ENCODE results near the gene CDH12.
"Not testable (repeated sequence)": the region's sequence is repeated elsewhere in the genome, so short reads cannot be mapped to it uniquely, and the experiment has no call there.

The CDH12 gene

DNA sequence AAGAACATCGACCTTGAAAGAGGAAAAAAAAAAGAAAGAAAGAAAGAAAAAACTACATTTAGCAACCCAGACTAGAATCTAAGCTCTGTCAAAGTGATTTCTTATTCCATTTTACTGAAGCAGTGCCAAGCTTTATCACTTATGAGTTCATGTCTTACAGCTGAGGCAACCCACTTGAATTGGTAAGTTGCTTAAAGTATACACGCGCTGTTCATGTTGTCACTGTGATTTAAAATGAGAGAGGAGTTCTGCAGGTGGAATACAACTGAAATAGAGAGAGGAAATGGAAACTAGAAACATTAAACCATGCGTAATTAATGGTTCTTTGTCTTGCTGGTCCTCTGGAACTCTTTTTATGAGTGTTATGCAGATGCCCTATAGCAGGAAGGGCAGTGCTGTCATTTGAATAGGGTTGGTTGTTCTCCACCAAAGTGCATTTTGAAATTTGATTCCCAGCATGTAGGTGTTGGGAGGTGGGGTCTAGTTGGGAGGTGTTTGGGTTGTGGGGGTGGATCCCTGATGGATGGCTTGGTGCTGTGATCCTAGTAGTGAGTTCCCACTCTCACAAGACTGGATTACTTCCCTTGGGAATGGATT lies 665.4 kb downstream of the CDH12 start:
- H3K36me3 ChIP-seq (ENCODE audit: insufficient read depth); H3K4me3 ChIP-seq (IDR thresholded peaks at IDR 0.05; ENCODE audit: insufficient read depth, low read depth, low read length); H2AFZ ChIP-seq (ENCODE audit: low read depth); H3K79me2 ChIP-seq (ENCODE audit: insufficient read depth, low read depth); H3K9ac ChIP-seq; H3K27ac ChIP-seq; H3K4me1 ChIP-seq (ENCODE audit: low read depth, poor library complexity, severe bottlenecking); H3K27me3 ChIP-seq (ENCODE audit: insufficient read depth, low read depth); H4K20me1 ChIP-seq (ENCODE audit: insufficient read depth): not testable (repeated sequence)
- H3K4me2 ChIP-seq: peak overlapping the region; percentile 39; the same call in 1 of the 2 replicates

DNA sequence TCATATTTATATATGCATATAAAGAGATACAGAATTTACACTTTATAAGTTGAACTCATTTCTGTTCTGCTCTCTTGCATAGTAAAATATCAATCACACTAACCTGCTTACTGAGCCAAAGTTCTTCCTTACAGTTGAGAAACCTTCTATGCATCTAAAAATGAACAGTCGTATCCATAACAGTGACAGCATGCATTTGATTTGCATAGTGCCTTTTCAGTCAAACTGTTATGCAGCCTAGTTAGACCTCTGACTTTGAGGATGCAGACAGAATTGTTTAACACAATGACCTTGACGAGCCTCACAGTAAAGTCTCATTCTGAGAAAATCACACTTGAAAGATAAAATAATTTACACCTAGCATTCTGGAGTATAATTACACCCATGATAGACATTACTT lies 683.9 kb downstream of the CDH12 start:
- not testable (repeated sequence) for H3K27me3 ChIP-seq (ENCODE audit: insufficient read depth, low read depth); H4K20me1 ChIP-seq (ENCODE audit: insufficient read depth); H3K36me3 ChIP-seq (ENCODE audit: insufficient read depth); H3K4me1 ChIP-seq (ENCODE audit: low read depth, poor library complexity, severe bottlenecking); H3K4me3 ChIP-seq (IDR thresholded peaks at IDR 0.05; ENCODE audit: insufficient read depth, low read depth, low read length); H3K4me2 ChIP-seq; H2AFZ ChIP-seq (ENCODE audit: low read depth); H3K27ac ChIP-seq; H3K9ac ChIP-seq; H3K79me2 ChIP-seq (ENCODE audit: insufficient read depth, low read depth)

DNA sequence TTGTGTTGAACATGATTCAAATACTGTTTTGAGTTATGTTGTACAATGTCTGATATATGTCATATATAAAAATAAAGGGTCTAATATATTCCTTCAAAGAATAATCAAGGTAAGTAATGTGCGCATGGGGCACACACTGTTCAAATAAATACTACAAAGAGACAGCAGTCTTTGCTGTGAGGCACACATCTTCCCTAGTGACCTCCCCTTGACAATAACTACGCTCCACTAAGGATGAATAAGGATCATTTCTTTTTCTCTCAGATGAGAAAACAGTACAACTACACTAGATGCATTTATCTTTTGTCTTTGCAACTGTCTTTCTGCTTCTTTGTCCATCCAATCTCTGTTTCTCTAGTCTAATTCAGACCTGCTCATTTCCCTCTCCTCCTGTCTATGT lies 684.4 kb downstream of the CDH12 start:
- not testable (repeated sequence) for H3K4me1 ChIP-seq (ENCODE audit: low read depth, poor library complexity, severe bottlenecking); H3K36me3 ChIP-seq (ENCODE audit: insufficient read depth); H4K20me1 ChIP-seq (ENCODE audit: insufficient read depth); H3K4me3 ChIP-seq (IDR thresholded peaks at IDR 0.05; ENCODE audit: insufficient read depth, low read depth, low read length); H3K9ac ChIP-seq; H3K27me3 ChIP-seq (ENCODE audit: insufficient read depth, low read depth); H3K27ac ChIP-seq; H3K4me2 ChIP-seq; H2AFZ ChIP-seq (ENCODE audit: low read depth); H3K79me2 ChIP-seq (ENCODE audit: insufficient read depth, low read depth)

DNA sequence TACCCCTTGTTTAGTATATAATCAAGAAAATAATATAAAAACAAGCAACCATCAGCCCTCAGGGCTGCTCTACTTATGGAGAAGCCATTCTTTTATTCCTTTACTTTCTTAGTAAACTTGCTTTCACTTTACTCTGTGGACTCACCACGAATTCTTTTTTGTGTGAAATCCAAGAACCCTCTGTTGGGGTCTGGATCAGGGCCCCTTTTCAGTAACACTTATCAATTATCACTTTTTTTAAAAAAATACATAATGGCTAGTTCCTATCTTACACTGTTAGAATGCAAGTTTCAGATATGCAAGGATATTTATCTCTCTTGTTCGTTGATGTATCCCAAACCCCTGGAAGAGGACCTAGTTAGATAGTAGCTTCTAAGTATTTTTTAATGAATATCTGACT lies 687.2 kb downstream of the CDH12 start:
- H3K27me3 ChIP-seq (ENCODE audit: insufficient read depth, low read depth); H3K4me1 ChIP-seq (ENCODE audit: low read depth, poor library complexity, severe bottlenecking); H3K79me2 ChIP-seq (ENCODE audit: insufficient read depth, low read depth); H3K4me3 ChIP-seq (IDR thresholded peaks at IDR 0.05; ENCODE audit: insufficient read depth, low read depth, low read length); H2AFZ ChIP-seq (ENCODE audit: low read depth); H3K4me2 ChIP-seq; H4K20me1 ChIP-seq (ENCODE audit: insufficient read depth); H3K9ac ChIP-seq; H3K27ac ChIP-seq; H3K36me3 ChIP-seq (ENCODE audit: insufficient read depth): not testable (repeated sequence)

DNA sequence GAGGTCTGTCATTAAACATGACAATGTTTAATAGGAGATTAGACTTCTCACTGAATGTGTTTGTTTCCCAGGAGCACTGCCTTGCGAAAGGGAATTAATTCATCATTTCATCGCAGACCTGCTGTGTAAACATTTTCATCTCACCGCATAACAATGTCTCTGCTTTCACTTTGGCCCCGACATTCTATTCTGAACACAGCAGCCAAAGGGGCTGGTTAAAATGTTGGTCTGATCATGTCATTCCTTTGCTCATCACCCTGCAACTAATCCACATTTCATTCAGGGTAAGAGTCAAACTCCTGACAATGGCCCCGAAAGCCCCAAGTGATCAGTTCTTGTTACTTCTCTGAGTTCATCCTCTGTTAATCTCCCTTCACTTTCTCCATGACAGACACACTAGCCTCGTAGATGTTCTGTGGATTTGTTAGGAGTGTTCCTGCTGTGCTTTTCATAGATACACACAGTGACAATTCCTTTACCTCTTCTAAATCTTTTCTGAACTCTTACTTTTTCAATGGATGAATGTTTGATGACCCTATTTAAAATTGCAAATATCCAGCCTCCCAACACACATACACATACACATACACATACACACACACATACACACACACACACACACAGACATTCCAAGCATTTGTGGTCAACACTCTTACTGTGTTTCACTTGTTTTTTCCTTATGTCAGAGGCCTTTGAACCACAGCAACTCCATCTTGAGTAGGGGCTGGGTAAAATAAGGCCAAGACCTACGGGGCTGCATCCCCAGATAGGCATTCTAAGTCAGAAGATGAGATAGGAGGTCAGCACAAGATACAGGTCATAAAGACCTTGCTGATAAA lies 688.0 kb downstream of the CDH12 start:
- not testable (repeated sequence) for H3K36me3 ChIP-seq (ENCODE audit: insufficient read depth); H2AFZ ChIP-seq (ENCODE audit: low read depth); H3K27me3 ChIP-seq (ENCODE audit: insufficient read depth, low read depth); H3K4me2 ChIP-seq; H3K4me1 ChIP-seq (ENCODE audit: low read depth, poor library complexity, severe bottlenecking); H3K27ac ChIP-seq; H4K20me1 ChIP-seq (ENCODE audit: insufficient read depth); H3K79me2 ChIP-seq (ENCODE audit: insufficient read depth, low read depth); H3K9ac ChIP-seq; H3K4me3 ChIP-seq (IDR thresholded peaks at IDR 0.05; ENCODE audit: insufficient read depth, low read depth, low read length)

DNA sequence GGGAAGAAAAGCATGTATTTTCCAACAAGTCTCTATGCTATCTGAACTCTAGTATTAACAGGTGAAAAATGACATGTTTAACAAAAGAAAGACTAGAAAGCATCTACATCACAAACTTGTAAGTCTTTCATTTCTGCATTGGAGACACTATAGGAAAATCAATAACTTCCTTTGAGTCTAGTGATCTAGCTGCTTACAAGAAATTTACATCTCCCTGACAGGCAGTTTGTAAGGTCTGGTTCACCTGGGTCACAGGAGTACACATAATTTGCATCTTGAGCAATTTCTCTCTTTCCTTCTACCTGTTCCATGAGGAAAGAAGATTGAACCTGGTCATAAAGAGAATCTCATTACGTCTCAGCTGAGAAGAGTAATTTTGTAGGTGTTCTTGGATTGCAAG lies 696.2 kb downstream of the CDH12 start:
- not testable (repeated sequence) for H3K79me2 ChIP-seq (ENCODE audit: insufficient read depth, low read depth); H3K4me2 ChIP-seq; H3K4me1 ChIP-seq (ENCODE audit: low read depth, poor library complexity, severe bottlenecking); H3K27me3 ChIP-seq (ENCODE audit: insufficient read depth, low read depth); H3K27ac ChIP-seq; H4K20me1 ChIP-seq (ENCODE audit: insufficient read depth); H2AFZ ChIP-seq (ENCODE audit: low read depth); H3K4me3 ChIP-seq (IDR thresholded peaks at IDR 0.05; ENCODE audit: insufficient read depth, low read depth, low read length); H3K9ac ChIP-seq; H3K36me3 ChIP-seq (ENCODE audit: insufficient read depth)

DNA sequence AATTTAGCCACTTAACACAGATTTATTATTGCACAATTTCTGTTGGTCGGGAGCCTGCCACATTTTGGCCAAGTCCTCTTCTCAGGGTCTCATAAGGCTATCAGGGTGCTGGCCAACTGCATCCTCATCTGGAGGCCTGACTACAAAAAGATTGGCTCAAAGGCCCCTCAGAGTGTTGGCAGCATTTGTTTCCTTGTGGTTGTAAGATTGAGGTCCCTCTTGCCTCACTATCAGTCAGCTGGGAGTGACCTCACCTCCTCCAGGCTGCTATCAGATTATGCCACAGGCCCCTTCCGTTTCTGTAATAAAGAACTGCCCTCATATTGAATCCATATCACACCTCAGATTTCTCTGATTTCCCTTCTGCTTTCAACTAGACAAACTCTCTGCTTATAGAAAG lies 698.4 kb downstream of the CDH12 start:
- not testable (repeated sequence) for H3K27ac ChIP-seq; H3K4me2 ChIP-seq; H3K4me3 ChIP-seq (IDR thresholded peaks at IDR 0.05; ENCODE audit: insufficient read depth, low read depth, low read length); H3K9ac ChIP-seq; H3K27me3 ChIP-seq (ENCODE audit: insufficient read depth, low read depth); H2AFZ ChIP-seq (ENCODE audit: low read depth); H4K20me1 ChIP-seq (ENCODE audit: insufficient read depth); H3K79me2 ChIP-seq (ENCODE audit: insufficient read depth, low read depth); H3K4me1 ChIP-seq (ENCODE audit: low read depth, poor library complexity, severe bottlenecking); H3K36me3 ChIP-seq (ENCODE audit: insufficient read depth)

DNA sequence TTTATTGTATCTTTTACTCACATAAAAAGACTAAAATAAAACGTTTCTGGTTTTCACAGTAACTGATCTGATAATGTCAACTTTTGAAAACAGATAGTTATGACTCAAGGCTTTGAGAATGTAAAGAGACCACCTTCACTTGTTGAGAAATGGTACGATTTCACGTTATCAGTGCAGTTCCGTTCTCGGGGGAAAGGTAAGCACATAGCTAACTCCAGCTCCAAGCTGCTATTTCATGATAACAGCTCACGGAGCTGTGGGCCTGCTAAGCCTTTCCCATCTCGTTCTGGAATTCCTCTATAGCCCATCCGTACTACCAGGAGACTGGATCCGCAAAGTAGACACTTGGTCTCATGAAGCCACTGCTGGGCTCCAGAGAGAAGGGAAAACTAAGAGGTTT lies 701.3 kb downstream of the CDH12 start:
- H3K4me1 ChIP-seq (ENCODE audit: low read depth, poor library complexity, severe bottlenecking); H3K27ac ChIP-seq; H3K36me3 ChIP-seq (ENCODE audit: insufficient read depth); H3K4me3 ChIP-seq (IDR thresholded peaks at IDR 0.05; ENCODE audit: insufficient read depth, low read depth, low read length); H4K20me1 ChIP-seq (ENCODE audit: insufficient read depth); H3K4me2 ChIP-seq; H3K9ac ChIP-seq; H3K79me2 ChIP-seq (ENCODE audit: insufficient read depth, low read depth); H3K27me3 ChIP-seq (ENCODE audit: insufficient read depth, low read depth); H2AFZ ChIP-seq (ENCODE audit: low read depth): not testable (repeated sequence)

DNA sequence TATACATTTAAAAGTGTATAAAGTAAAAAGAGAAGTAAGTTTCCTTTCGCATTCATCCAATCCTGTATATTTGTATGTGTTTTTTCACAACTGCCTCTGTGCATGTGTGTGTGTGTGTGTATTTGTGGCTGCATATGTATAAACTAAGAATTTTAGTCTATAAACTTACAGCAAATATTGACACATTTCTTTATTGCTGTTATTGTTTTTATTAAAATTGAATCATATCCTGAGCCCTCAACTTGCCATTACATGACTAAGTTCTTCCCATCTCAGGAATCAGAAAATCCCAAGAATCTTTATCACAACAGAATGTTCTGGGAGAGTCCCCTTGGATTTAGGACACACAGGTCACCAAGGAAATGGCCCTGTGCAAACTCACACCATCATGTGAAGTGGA lies 712.7 kb downstream of the CDH12 start:
- not testable (repeated sequence) for H3K4me1 ChIP-seq (ENCODE audit: low read depth, poor library complexity, severe bottlenecking); H3K9ac ChIP-seq; H3K27ac ChIP-seq; H4K20me1 ChIP-seq (ENCODE audit: insufficient read depth); H3K27me3 ChIP-seq (ENCODE audit: insufficient read depth, low read depth); H2AFZ ChIP-seq (ENCODE audit: low read depth); H3K79me2 ChIP-seq (ENCODE audit: insufficient read depth, low read depth); H3K36me3 ChIP-seq (ENCODE audit: insufficient read depth); H3K4me2 ChIP-seq; H3K4me3 ChIP-seq (IDR thresholded peaks at IDR 0.05; ENCODE audit: insufficient read depth, low read depth, low read length)

DNA sequence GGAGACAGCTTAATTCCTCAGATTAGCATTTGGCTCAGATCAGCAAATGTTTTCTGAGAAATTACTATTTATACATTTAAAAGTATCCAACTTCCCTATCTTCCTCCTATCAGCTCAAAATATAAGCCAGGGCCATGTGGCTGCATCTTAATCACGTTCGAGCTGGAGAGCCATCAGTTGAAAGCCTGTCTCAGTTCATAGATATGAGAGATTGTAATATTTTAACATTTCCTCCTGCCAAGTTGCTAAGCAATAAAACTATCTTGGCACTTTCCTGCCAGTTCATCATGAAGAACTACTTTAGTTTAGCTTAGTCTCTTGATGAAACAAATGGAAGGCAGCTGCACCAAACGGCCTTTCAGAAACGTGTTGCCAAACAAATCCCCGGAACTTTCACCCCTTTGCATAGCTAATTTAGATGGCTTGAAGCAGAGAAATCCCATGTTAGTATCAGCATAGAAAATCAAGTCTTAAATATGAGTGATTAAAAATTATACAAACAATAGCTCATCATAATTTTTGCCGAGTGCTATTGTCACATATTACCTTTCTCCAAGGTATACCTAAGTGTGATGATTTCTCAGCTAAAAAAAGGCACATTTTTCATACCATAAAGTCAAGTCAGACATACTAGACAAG lies 713.4 kb downstream of the CDH12 start:
- not testable (repeated sequence) for H3K4me3 ChIP-seq (IDR thresholded peaks at IDR 0.05; ENCODE audit: insufficient read depth, low read depth, low read length); H3K27ac ChIP-seq; H3K9ac ChIP-seq; H4K20me1 ChIP-seq (ENCODE audit: insufficient read depth); H3K79me2 ChIP-seq (ENCODE audit: insufficient read depth, low read depth); H3K36me3 ChIP-seq (ENCODE audit: insufficient read depth); H3K4me2 ChIP-seq; H3K27me3 ChIP-seq (ENCODE audit: insufficient read depth, low read depth); H3K4me1 ChIP-seq (ENCODE audit: low read depth, poor library complexity, severe bottlenecking); H2AFZ ChIP-seq (ENCODE audit: low read depth)

Data from KMS-11 (cell line).